WTC11 (cell line): ENCODE data around the gene SLC25A41.

ENCODE experiments used
- CTCF ChIP-seq: fragments of 200-600 bp; IDR thresholded peaks from 2 replicates; pipeline ENCODE4 v1.8.0; 2022; ENCODE audit warnings: antibody characterized with exemption
- ZBTB21 ChIP-seq: sonication (generic); formaldehyde crosslinking; IDR thresholded peaks from 2 replicates; pipeline ENCODE4 v1.8.1; 2023; ENCODE audit warnings: mild to moderate bottlenecking, missing genetic modification reagents, borderline replicate concordance

- no peak for TF ChIP-seq CTCF
- TF ChIP-seq ZBTB21 (CRISPR knock-in tag) = no peak
Measured at GRCh38 chr19:6471076-6471475, 37.5 kb upstream of the SLC25A41 start.
